ENCODE measurements around the gene FBXL4.

GRCh38 chr6:98970469-98970868, 22.7 kb upstream of the FBXL4 start:
- TF ChIP-seq CTCF (IDR thresholded peaks at IDR 0.05; ENCODE audit: insufficient read depth, low read length) (no peak), GABPA (IDR thresholded peaks at IDR 0.05; ENCODE audit: low read depth) (no peak)

All from HL-60 (cell line).